ENCODE measurements around the gene KCNH1. TPM values are rescaled to one million over a fixed set of nuclear protein-coding genes. Genes with fewer than 3 reads are reported as not detected.

KCNH1 gene
- total and polyA plus RNA-seq, 8 donors = 0.04 to 0.54 (median 0.13) TPM

- Histone ChIP-seq H3K4me3 (no peak overlapping the region), H3K36me3 (no peaks in the 10 kb centered on the region), H3K4me1 (no peaks in the 10 kb centered on the region), H3K9me3 (no peaks in the 10 kb centered on the region), H3K27ac (no peak overlapping the region), H3K27me3 (no peaks in the 10 kb centered on the region)
- no peak for TF ChIP-seq CTCF (IDR thresholded peaks at IDR 0.05)
- DNase-seq (peak in 2 of 4 donors; percentile 36 to 64), ATAC-seq (no peak)
- intact Hi-C loops (cut with DNase I) = no loop called here
Observed at GRCh38 chr1:210700511-210700910, 433.4 kb downstream of the KCNH1 start.

GRCh38 chr1:210700083-210700482 is 433.9 kb downstream of the KCNH1 start:
- no peaks in the 10 kb centered on the region for H3K9me3 ChIP-seq
- ATAC-seq (no peak), DNase-seq (no peak)
- no peak for TF ChIP-seq CTCF (IDR thresholded peaks at IDR 0.05)
- H3K27me3 ChIP-seq = no peaks in the 10 kb centered on the region
- intact Hi-C loops (cut with DNase I) = no loop called here
- no peak overlapping the region for H3K4me3 ChIP-seq
- H3K27ac ChIP-seq = no peak overlapping the region
- H3K36me3 ChIP-seq = no peaks in the 10 kb centered on the region
- H3K4me1 ChIP-seq = no peaks in the 10 kb centered on the region

GRCh38 chr1:210698661-210699060 is 435.3 kb downstream of the KCNH1 start:
- Histone ChIP-seq H3K9me3 (no peaks in the 10 kb centered on the region), H3K27ac (no peak overlapping the region), H3K4me3 (no peak overlapping the region), H3K27me3 (no peaks in the 10 kb centered on the region), H3K36me3 (no peaks in the 10 kb centered on the region), H3K4me1 (no peaks in the 10 kb centered on the region)
- TF ChIP-seq CTCF (IDR thresholded peaks at IDR 0.05) = no peak
- intact Hi-C loops (cut with DNase I) = no loop called here
- DNase-seq (no peak), ATAC-seq (no peak)

GRCh38 chr1:210697185-210697584 is 436.8 kb downstream of the KCNH1 start:
- intact Hi-C loops (cut with DNase I) = no loop called here
- DNase-seq (no peak), ATAC-seq (no peak)
- no peak overlapping the region for H3K4me3 ChIP-seq
- no peaks in the 10 kb centered on the region for H3K27me3 ChIP-seq
- no peaks in the 10 kb centered on the region for H3K36me3 ChIP-seq
- no peaks in the 10 kb centered on the region for H3K9me3 ChIP-seq
- no peak for TF ChIP-seq CTCF (IDR thresholded peaks at IDR 0.05)
- H3K4me1 ChIP-seq = no peaks in the 10 kb centered on the region
- H3K27ac ChIP-seq = no peak overlapping the region

GRCh38 chr1:210696709-210697108 is 437.2 kb downstream of the KCNH1 start:
- H3K36me3 ChIP-seq = no peaks in the 10 kb centered on the region
- H3K4me1 ChIP-seq = no peaks in the 10 kb centered on the region
- no peak for TF ChIP-seq CTCF (IDR thresholded peaks at IDR 0.05)
- no peaks in the 10 kb centered on the region for H3K27me3 ChIP-seq
- DNase-seq (no peak), ATAC-seq (no peak)
- no peak overlapping the region for H3K4me3 ChIP-seq
- intact Hi-C loops (cut with DNase I) = no loop called here
- H3K27ac ChIP-seq = no peak overlapping the region
- H3K9me3 ChIP-seq = no peaks in the 10 kb centered on the region
